ENCODE measurements around the gene SAMD3. TPM values are rescaled to one million over a fixed set of nuclear protein-coding genes. Genes with fewer than 3 reads are reported as not detected.
"Not testable (repeated sequence)": the region's sequence is repeated elsewhere in the genome, so short reads cannot be mapped to it uniquely, and the experiment has no call there.

SAMD3 gene
- total RNA-seq, 2 experiments from 2014 or later = 4.6 to 4.7 TPM

DNA sequence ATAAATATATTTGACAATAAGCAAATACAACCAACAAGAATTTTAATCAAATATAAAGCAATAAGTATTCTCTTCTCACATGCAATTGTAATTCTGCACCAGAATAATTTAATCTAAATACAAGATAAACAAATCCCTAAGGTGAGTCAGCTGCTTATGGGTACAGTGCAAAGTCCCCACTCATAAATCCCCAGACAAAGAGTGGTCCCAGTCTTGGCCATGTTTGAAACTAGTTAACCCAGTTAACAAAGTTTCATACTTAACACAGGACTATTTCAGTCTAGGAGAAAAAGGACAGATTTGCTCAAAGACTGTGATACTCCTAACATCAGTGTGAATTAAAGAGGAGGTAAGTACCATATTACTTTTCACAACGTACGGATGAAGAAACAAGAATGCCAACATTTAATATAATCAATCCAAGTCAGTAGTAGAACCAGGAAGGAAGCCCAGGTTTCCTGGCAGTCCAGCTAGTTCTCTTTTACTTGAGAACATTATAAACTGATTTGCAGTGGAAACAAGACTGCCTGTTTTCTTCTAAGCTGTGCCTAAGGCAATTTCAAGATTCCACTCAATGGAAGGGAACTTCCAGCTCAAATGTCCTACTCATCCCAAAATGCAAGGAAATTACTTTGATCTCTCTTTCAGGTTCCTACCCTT is 10.4 kb downstream of the SAMD3 start:
- POLR2A ChIA-PET = interaction anchor here (0.8 kb wide), 1 partner anchor 11 kb away, joined by 3 read pairs; no protein-coding TSS in a partner anchor
- CTCF ChIA-PET = interaction anchor here (0.6 kb wide), 1 partner anchor 16 kb away, joined by 3 read pairs; no protein-coding TSS in a partner anchor

- CTCF ChIA-PET = no interaction called here
- POLR2A ChIA-PET = interaction anchor here (0.8 to 0.9 kb wide), 2 partner anchors 12 to 28 kb away, joined by 3 to 5 read pairs; no protein-coding TSS in a partner anchor
Observed at GRCh38 chr6:130211691-130212090, 11.1 kb downstream of the SAMD3 start.

DNA sequence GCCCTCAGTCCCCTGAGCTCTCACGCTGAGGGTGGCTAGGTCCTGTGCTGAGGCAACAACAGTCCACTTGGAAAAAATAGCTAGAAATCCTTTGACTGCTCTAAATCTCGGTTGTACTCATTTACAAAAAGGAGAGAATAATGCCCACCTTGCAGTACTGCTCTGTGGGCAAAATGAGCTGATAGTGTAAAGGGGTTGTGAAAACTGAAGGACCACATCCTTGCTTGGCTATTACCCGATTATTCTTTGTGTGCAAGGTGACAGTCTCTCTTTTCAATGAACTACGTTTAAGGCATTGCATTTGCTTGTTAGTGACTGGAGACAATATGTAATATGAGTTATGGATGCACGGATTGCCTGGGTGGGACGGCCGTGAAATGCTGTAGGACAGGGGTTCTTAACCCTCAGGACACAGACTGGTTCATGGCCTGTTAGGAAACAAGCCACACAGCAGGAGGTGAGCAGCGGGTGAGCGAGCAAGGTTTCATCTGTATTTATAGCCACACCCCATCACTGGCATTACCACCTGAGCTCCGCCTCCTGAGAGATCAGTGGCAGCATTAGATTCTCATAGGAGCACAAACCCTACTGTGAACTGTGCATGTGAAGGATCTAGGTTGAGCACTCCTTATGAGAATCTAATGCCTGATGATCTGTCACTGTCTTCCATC is 14.6 kb downstream of the SAMD3 start:
- CTCF ChIA-PET = no interaction called here
- POLR2A ChIA-PET = interaction anchor here (1.2 kb wide), 1 partner anchor 21 kb away, joined by 9 read pairs; no protein-coding TSS in a partner anchor

DNA sequence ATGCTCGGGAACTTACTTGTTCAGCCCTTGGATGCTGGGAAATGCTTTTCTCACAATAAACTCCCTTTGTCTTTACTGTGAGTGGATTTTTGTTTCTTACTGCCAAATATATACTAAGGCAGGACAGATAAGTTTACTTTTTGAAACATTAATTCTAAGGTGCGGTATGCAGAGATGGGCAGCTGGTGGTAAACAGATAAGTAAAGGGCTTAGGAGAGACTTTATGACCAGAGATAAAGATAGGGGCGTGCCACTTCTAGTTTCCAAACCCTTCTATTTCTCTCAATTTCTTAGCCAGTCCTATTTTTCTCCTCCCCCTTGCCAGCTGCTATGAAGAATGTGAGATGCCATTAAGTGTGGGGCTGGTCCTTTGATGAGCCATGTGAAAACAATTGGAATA is 16.3 kb downstream of the SAMD3 start:
- ChIA-PET CTCF (no interaction called here), POLR2A (no interaction called here)

GRCh38 chr6:130204322-130204721 is 18.4 kb downstream of the SAMD3 start:
- POLR2A ChIA-PET = no interaction called here
- CTCF ChIA-PET = interaction anchor here (0.7 kb wide), 1 partner anchor 147 kb away, joined by 3 read pairs; no protein-coding TSS in a partner anchor

- ChIA-PET POLR2A (interaction anchor here (0.7 kb wide), 2 partner anchors 14 to 71 kb away, joined by 3 to 4 read pairs; no protein-coding TSS in a partner anchor), CTCF (interaction anchor here (0.9 to 1.0 kb wide), 2 partner anchors 16 to 20 kb away, joined by 3 read pairs; no protein-coding TSS in a partner anchor)
Observed at GRCh38 chr6:130203370-130203769, 19.4 kb downstream of the SAMD3 start.

- POLR2A ChIA-PET = no interaction called here
- CTCF ChIA-PET = interaction anchor here (0.9 to 1.0 kb wide), 2 partner anchors 15 to 21 kb away, joined by 3 read pairs; no protein-coding TSS in a partner anchor
Observed at GRCh38 chr6:130202782-130203181, 20.0 kb downstream of the SAMD3 start.

GRCh38 chr6:130200020-130200419 is 22.7 kb downstream of the SAMD3 start:
- ChIA-PET POLR2A (interaction anchor here (0.6 kb wide), 1 partner anchor 9 kb away, joined by 9 read pairs; no protein-coding TSS in a partner anchor), CTCF (interaction anchor here (1.0 to 1.1 kb wide), 2 partner anchors 12 to 14 kb away, joined by 3 to 4 read pairs; no protein-coding TSS in a partner anchor)

- POLR2A ChIA-PET = interaction anchor here (1.2 kb wide), 1 partner anchor 15 kb away, joined by 3 read pairs; no protein-coding TSS in a partner anchor
- CTCF ChIA-PET = interaction anchor here (0.9 kb wide), 1 partner anchor 10 kb away, joined by 4 read pairs; no protein-coding TSS in a partner anchor
Observed at GRCh38 chr6:130198483-130199035, 24.2 kb downstream of the SAMD3 start.

DNA sequence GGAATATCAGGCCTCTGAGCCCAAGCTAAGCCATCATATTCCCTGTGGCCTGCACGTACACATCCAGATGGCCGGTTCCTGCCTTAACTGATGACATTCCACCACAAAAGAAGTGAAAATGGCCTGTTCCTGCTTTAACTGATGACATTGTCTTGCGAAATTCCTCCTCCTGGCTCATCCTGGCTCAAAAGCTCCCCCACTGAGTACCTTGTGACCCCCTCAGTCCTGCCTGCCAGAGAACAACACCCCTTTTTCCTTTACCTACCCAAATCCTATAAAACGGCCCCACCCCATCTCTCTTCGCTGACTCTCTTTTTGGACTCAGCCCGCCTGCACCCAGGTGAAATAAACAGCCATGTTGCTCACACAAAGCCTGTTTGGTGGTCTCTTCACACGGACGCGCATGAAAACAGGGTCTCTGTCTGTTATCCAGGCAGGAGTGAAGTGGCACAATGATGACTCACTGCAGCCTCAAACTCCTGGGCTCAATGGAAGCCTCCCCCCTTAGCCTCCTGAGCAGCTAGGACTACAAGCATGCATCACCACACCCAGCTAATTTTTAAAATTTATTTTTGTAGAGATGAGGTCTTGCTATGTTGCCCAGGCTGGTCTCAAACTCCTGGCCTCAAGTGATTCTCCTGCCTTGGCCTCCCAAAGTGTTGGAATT is 24.8 kb downstream of the SAMD3 start:
- CTCF ChIA-PET = interaction anchor here (0.9 kb wide), 1 partner anchor 9 kb away, joined by 4 read pairs; no protein-coding TSS in a partner anchor
- POLR2A ChIA-PET = interaction anchor here (1.2 kb wide), 1 partner anchor 15 kb away, joined by 3 read pairs; no protein-coding TSS in a partner anchor

- POLR2A ChIA-PET = not testable (repeated sequence)
Observed at GRCh38 chr6:130194434-130194833, 28.3 kb downstream of the SAMD3 start.

GRCh38 chr6:130190701-130191690 is 31.8 kb downstream of the SAMD3 start:
- POLR2A ChIA-PET = interaction anchor here (0.6 kb wide), 1 partner anchor 9 kb away, joined by 9 read pairs; no protein-coding TSS in a partner anchor
- CTCF ChIA-PET = no interaction called here

More at GRCh38 chr6:130194434-130194833, 28.3 kb downstream of the SAMD3 start:
- CTCF ChIA-PET = interaction anchor here (1.5 kb wide), 1 partner anchor 29 kb away, joined by 3 read pairs; no protein-coding TSS in a partner anchor

DNA sequence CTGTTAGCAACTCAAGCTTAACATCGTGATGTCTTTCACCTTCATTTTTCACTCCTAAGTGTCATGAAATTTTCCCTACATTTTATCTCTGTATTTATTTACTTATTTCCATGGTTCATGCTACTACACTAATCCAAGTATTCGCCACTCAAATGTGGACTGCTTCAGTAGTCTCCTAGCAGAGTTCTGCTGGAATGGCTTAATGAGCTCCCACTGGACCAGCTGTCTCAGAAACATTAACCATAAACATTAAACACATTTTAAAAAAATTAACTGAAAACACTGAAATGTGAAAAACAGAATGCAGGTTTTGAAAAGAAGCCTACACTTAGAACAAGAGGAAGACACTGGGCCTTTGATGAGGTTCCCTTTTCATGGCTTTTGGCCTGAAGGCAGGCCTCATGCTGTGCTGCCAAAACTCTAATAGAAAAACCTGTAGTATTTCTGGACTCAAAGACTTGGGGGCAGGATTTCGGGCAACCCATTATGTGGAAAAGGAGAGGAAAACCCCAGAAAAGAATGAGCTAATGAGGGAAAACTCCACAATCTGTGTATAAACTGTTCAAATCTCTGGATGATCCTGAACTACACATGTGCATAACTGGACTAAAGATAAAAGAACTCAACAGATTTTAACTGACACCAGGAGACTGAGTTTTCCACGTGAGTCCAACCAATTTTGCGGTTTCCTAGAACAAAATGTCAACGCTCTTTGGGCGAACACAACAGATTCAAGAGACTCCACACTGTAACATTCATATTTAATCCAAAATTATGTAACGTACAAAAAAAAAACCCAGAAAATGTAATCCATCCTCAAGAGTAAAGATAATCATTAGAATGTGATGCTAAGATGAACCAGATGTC is 33.0 kb downstream of the SAMD3 start:
- ChIA-PET CTCF (no interaction called here), POLR2A (interaction anchor here (0.6 to 1.4 kb wide), 2 partner anchors 14 to 33 kb away, joined by 4 read pairs; partner anchors contain the start of gene SAMD3)

GRCh38 chr6:130188207-130188899 is 34.4 kb downstream of the SAMD3 start:
- ChIA-PET POLR2A (interaction anchor here (1.4 kb wide), 1 partner anchor 35 kb away, joined by 4 read pairs; the partner anchor contains the start of gene SAMD3), CTCF (interaction anchor here (0.9 to 1.4 kb wide), 3 partner anchors 10 to 15 kb away, joined by 3 to 4 read pairs (median 3); no protein-coding TSS in a partner anchor)

GRCh38 chr6:130187335-130188206 is 35.2 kb downstream of the SAMD3 start:
- CTCF ChIA-PET = interaction anchor here (0.5 to 1.5 kb wide), 5 partner anchors 11 to 474 kb away, joined by 3 to 5 read pairs (median 3); no protein-coding TSS in a partner anchor
- POLR2A ChIA-PET = interaction anchor here (0.6 to 1.2 kb wide), 2 partner anchors 20 to 51 kb away, joined by 3 to 9 read pairs; no protein-coding TSS in a partner anchor
